HepG2 (cell line): Measurements from ENCODE around the gene CYSRT1. TPM values are rescaled to one million over a fixed set of nuclear protein-coding genes. Genes with fewer than 3 reads are reported as not detected.

Experiments
- ERF ChIP-seq: IDR thresholded peaks from 2 replicates; pipeline ENCODE4 v1.6.1; 2018; ENCODE audit warnings: missing biosample characterization, missing genetic modification reagents
- HNF4G ChIP-seq, 2 experiments: sonication (generic) in 1 of 2; formaldehyde crosslinking in 1 of 2; IDR thresholded peaks; 2 replicates each; pipeline versions ENCODE4 v1.4.0 to v1.6.1; 2011 to 2020; ENCODE audit warnings: borderline replicate concordance in 2 of 2, low read depth in 2 of 2, mild to moderate bottlenecking in 2 of 2, low read length in 1 of 2, missing genetic modification reagents in 1 of 2, moderate library complexity in 1 of 2
- IRF2 ChIP-seq: IDR thresholded peaks from 2 replicates; pipeline ENCODE4 v1.6.1; 2018; ENCODE audit warnings: missing genetic modification reagents, missing compliant biosample characterization
- NFYC ChIP-seq: IDR thresholded peaks from 2 replicates; pipeline ENCODE4 v1.6.1; 2016; ENCODE audit warnings: missing genetic modification reagents, missing compliant biosample characterization
- NONO ChIP-seq, 2 experiments: fragments of 450-650 bp in 1 of 2; sonication (generic) in 1 of 2; formaldehyde crosslinking in 1 of 2; IDR thresholded peaks in 1 of 2; conservative IDR thresholded peaks in 1 of 2; 2 replicates each; pipeline versions ENCODE4 v1.6.1 to v1.8.0; 2017 to 2022; ENCODE audit warnings: mild to moderate bottlenecking in 1 of 2, missing genetic modification reagents in 1 of 2, moderate library complexity in 1 of 2
- TBP ChIP-seq: sonication (generic); formaldehyde crosslinking; IDR thresholded peaks from 2 replicates; pipeline ENCODE4 v1.5.0; 2020; ENCODE audit warnings: missing genetic modification reagents
- TBX2 ChIP-seq: sonication (generic); formaldehyde crosslinking; IDR thresholded peaks from 2 replicates; pipeline ENCODE4 v1.5.0; 2020; ENCODE audit warnings: missing genetic modification reagents, mild to moderate bottlenecking, borderline replicate concordance
- TCF7 ChIP-seq: sonication (generic); IDR thresholded peaks from 2 replicates; pipeline ENCODE4 v1.6.1; 2016; ENCODE audit warnings: antibody characterized with exemption, low read depth
- XRCC5 ChIP-seq: fragments of 200-400 bp; formaldehyde crosslinking; optimal IDR thresholded peaks from 2 replicates; pipeline ENCODE3; 2017; ENCODE audit warnings: mild to moderate bottlenecking, low read length
- ZC3H13 ChIP-seq: sonication (generic); formaldehyde crosslinking; IDR thresholded peaks from 2 replicates; pipeline ENCODE4 v1.8.1; 2023; ENCODE audit warnings: mild to moderate bottlenecking, missing genetic modification reagents, moderate library complexity
- ZNF12 ChIP-seq: sonication (generic); formaldehyde crosslinking; IDR thresholded peaks from 2 replicates; pipeline ENCODE4 v1.5.0; 2020; ENCODE audit warnings: missing genetic modification reagents
- ZNF234 ChIP-seq: sonication (generic); formaldehyde crosslinking; conservative IDR thresholded peaks from 2 replicates; pipeline ENCODE4 v1.5.1; 2020; ENCODE audit warnings: mild to moderate bottlenecking, missing genetic modification reagents
- ZNF256 ChIP-seq: sonication (generic); formaldehyde crosslinking; conservative IDR thresholded peaks from 2 replicates; pipeline ENCODE4 v1.4.0; 2020; ENCODE audit warnings: missing genetic modification reagents
- ZNF614 ChIP-seq: IDR thresholded peaks from 2 replicates; pipeline ENCODE4 v1.6.1; 2018; ENCODE audit warnings: missing biosample characterization, missing genetic modification reagents, inconsistent platforms, borderline replicate concordance
- ZNF788 ChIP-seq: sonication (generic); formaldehyde crosslinking; IDR thresholded peaks from 2 replicates; pipeline ENCODE4 v1.5.0; 2020; ENCODE audit warnings: mild to moderate bottlenecking, missing genetic modification reagents, borderline replicate concordance
- polyA plus RNA-seq, 8 experiments: library from polyadenylated mRNA; depleted of rRNA in 3 of 8; stranded (reverse) in 7 of 8; unstranded in 1 of 8; fragments of >200 nt; fragmentation: Illumina TruSeq in 4 of 8; extraction: Trizol in 4 of 8; gene quantifications; 2 replicates each; pipeline versions ENCODE4 v1.2.1 to v1.2.3, GENCODE V29; 2011 to 2016; ENCODE audit warnings: low read depth in 4 of 8, missing spikeins in 1 of 8, mixed read lengths in 1 of 8; ENCODE audit not compliant: insufficient read depth in 1 of 8
- total RNA-seq, 5 experiments: library from RNA; depleted of rRNA; stranded (reverse); fragments of >200 nt; fragmentation: Illumina TruSeq; extraction: Trizol; gene quantifications; 2 replicates each; pipeline ENCODE4 v1.2.3, GENCODE V29; 2016; ENCODE audit warnings: low read depth in 1 of 5
- TF ChIP-seq, protein P1 (sequence below): sonication (generic); formaldehyde crosslinking; IDR thresholded peaks from 2 replicates; pipeline ENCODE4 v1.4.0; 2020; ENCODE audit warnings: mild to moderate bottlenecking, low read depth, missing genetic modification reagents
- TF ChIP-seq, protein P2 (sequence below): sonication (generic); formaldehyde crosslinking; IDR thresholded peaks from 2 replicates; pipeline ENCODE4 v1.4.0; 2020; ENCODE audit warnings: mild to moderate bottlenecking, missing genetic modification reagents
- TF ChIP-seq, protein P3 (sequence below): sonication (generic); formaldehyde crosslinking; IDR thresholded peaks from 2 replicates; pipeline ENCODE4 v1.5.0; 2020; ENCODE audit warnings: mild to moderate bottlenecking, missing genetic modification reagents, moderate library complexity
- TF ChIP-seq, protein P4 (sequence below): sonication (generic); formaldehyde crosslinking; IDR thresholded peaks from 2 replicates; pipeline ENCODE4 v1.8.0; 2022; ENCODE audit warnings: mild to moderate bottlenecking, missing genetic modification reagents, moderate library complexity
- TF ChIP-seq, protein P5 (sequence below): sonication (generic); formaldehyde crosslinking; IDR thresholded peaks from 2 replicates; pipeline ENCODE4 v1.8.1; 2023; ENCODE audit warnings: mild to moderate bottlenecking, inconsistent platforms, moderate library complexity, missing genetic modification reagents, borderline replicate concordance

The CYSRT1 gene
- total and polyA plus RNA-seq, 2 of the 13 experiments (the other 11 are each of a cell fraction or from before 2014, with no cell fraction given), result 1.5 to 2.1 TPM

DNA sequence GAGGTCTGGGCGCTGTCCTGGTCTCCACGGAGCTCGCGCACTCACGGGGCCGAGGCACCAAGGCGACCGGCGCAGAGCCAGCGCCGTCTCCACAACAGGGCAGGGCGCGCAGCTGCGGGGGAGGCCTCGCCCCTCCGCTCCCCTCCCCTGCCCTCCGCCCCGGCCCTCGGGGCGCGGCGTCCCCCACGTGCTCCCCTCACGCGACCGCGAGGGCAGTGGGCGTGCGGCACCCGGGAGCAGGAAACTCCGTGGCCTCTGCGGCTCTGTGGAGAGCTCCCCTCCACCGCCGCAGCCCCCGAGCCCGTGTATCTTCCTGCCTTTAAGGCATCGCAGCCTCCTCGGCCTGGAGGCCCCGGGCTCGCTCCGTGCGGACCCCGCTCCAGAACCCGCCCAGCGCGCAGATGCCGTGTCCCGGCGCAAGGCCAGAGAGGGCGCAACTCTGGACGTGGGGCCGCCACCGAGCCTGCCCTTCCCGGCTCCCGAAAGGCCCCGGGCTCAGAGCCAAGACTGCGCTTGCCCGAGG, 15.4 kb downstream of the CYSRT1 start (continued):
- TF ChIP-seq, protein P1, sequence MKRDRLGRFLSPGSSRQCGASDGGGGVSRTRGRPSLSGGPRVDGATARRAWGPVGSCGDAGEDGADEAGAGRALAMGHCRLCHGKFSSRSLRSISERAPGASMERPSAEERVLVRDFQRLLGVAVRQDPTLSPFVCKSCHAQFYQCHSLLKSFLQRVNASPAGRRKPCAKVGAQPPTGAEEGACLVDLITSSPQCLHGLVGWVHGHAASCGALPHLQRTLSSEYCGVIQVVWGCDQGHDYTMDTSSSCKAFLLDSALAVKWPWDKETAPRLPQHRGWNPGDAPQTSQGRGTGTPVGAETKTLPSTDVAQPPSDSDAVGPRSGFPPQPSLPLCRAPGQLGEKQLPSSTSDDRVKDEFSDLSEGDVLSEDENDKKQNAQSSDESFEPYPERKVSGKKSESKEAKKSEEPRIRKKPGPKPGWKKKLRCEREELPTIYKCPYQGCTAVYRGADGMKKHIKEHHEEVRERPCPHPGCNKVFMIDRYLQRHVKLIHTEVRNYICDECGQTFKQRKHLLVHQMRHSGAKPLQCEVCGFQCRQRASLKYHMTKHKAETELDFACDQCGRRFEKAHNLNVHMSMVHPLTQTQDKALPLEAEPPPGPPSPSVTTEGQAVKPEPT (CRISPR knock-in tag), result peak; percentile 72; the same call in 1 of the 2 replicates
- TF ChIP-seq ZNF12 (CRISPR knock-in tag) (peak; percentile 61; the same call in 1 of the 2 replicates), ZC3H13 (CRISPR knock-in tag) (peak; percentile 74; the same call in 1 of the 2 replicates), ZNF256 (CRISPR knock-in tag) (0 out of 2 replicates have a peak, but pooled peaks have one; percentile 24), NFYC (CRISPR knock-in tag) (no peak), HNF4G (IDR thresholded peaks at IDR 0.05; ENCODE audit: borderline replicate concordance, low read depth, low read length) (0 out of 2 replicates have a peak, but pooled peaks have one; percentile 10), HNF4G (CRISPR knock-in tag; IDR thresholded peaks at IDR 0.05; ENCODE audit: borderline replicate concordance, low read depth) (no peak), TBP (CRISPR knock-in tag) (no peak), NONO (IDR thresholded peaks at IDR 0.05) (no peak), NONO (CRISPR knock-in tag; conservative IDR thresholded peaks at IDR 0.05) (peak; percentile 56; the same call in 1 of the 2 replicates), ZNF234 (0 out of 2 replicates have a peak, but pooled peaks have one; percentile 49), TBX2 (peak; percentile 82), ZNF614 (CRISPR knock-in tag) (0 out of 2 replicates have a peak, but pooled peaks have one; percentile 43), IRF2 (CRISPR knock-in tag) (no peak), ERF (CRISPR knock-in tag) (no peak; the same call in 1 of the 2 replicates), XRCC5 (no peak), ZNF788 (peak; percentile 88), TCF7 (no peak)
- TF ChIP-seq, protein P2, sequence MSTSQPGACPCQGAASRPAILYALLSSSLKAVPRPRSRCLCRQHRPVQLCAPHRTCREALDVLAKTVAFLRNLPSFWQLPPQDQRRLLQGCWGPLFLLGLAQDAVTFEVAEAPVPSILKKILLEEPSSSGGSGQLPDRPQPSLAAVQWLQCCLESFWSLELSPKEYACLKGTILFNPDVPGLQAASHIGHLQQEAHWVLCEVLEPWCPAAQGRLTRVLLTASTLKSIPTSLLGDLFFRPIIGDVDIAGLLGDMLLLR (CRISPR knock-in tag), result peak; percentile 87; the same call in 1 of the 2 replicates
- TF ChIP-seq, protein P3, sequence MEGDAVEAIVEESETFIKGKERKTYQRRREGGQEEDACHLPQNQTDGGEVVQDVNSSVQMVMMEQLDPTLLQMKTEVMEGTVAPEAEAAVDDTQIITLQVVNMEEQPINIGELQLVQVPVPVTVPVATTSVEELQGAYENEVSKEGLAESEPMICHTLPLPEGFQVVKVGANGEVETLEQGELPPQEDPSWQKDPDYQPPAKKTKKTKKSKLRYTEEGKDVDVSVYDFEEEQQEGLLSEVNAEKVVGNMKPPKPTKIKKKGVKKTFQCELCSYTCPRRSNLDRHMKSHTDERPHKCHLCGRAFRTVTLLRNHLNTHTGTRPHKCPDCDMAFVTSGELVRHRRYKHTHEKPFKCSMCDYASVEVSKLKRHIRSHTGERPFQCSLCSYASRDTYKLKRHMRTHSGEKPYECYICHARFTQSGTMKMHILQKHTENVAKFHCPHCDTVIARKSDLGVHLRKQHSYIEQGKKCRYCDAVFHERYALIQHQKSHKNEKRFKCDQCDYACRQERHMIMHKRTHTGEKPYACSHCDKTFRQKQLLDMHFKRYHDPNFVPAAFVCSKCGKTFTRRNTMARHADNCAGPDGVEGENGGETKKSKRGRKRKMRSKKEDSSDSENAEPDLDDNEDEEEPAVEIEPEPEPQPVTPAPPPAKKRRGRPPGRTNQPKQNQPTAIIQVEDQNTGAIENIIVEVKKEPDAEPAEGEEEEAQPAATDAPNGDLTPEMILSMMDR (CRISPR knock-in tag), result peak; percentile 71
- TF ChIP-seq, protein P4, sequence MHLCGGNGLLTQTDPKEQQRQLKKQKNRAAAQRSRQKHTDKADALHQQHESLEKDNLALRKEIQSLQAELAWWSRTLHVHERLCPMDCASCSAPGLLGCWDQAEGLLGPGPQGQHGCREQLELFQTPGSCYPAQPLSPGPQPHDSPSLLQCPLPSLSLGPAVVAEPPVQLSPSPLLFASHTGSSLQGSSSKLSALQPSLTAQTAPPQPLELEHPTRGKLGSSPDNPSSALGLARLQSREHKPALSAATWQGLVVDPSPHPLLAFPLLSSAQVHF, result 0 out of 2 replicates have a peak, but pooled peaks have one; percentile 69
- TF ChIP-seq, protein P5, sequence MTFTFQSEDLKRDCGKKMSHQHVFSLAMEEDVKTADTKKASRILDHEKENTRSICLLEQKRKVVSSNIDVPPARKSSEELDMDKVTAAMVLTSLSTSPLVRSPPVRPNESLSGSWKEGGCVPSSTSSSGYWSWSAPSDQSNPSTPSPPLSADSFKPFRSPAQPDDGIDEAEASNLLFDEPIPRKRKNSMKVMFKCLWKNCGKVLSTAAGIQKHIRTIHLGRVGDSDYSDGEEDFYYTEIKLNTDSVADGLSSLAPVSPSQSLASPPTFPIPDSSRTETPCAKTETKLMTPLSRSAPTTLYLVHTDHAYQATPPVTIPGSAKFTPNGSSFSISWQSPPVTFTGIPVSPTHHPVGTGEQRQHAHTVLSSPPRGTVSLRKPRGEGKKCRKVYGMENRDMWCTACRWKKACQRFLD (CRISPR knock-in tag), result peak; percentile 72; the same call in 1 of the 2 replicates
